Loucy (cell line): ENCODE data around the gene C4BPB.

Source experiments
- H2AFZ ChIP-seq: fragments of 200-600 bp; sonication (generic); 2 replicates; pipeline ENCODE4 v1.6.0; 2016; ENCODE audit warnings: antibody characterized with exemption, mild to moderate bottlenecking, low read length, moderate library complexity
- H3F3A ChIP-seq: fragments of 200-600 bp; 2 replicates; pipeline ENCODE4 v1.6.0; 2016; ENCODE audit warnings: antibody characterized with exemption, low read depth, mild to moderate bottlenecking
- H3K27me3 ChIP-seq: fragments of 200-600 bp; sonication (generic); 2 replicates; pipeline ENCODE4 v1.6.1; 2014; ENCODE audit warnings: low read length, mild to moderate bottlenecking; ENCODE audit not compliant: insufficient read depth, poor library complexity, severe bottlenecking
- H3K36me3 ChIP-seq: fragments of 200-600 bp; sonication (generic); 2 replicates; pipeline ENCODE4 v1.6.1; 2016; ENCODE audit warnings: low read length; ENCODE audit not compliant: insufficient read depth
- H3K4me1 ChIP-seq: fragments of 200-600 bp; sonication (generic); 2 replicates; pipeline ENCODE4 v1.5.1; 2014; ENCODE audit warnings: low read length, mild to moderate bottlenecking; ENCODE audit not compliant: insufficient read depth, poor library complexity, severe bottlenecking
- H3K4me2 ChIP-seq: fragments of 200-600 bp; sonication (generic); 2 replicates; pipeline ENCODE4 v1.6.0; 2014; ENCODE audit warnings: antibody characterized with exemption, low read length, low read depth, mild to moderate bottlenecking; ENCODE audit not compliant: poor library complexity, severe bottlenecking
- H3K4me3 ChIP-seq: fragments of 200-600 bp; sonication (generic); 2 replicates; pipeline ENCODE4 v1.5.1; 2014; ENCODE audit warnings: low read length, mild to moderate bottlenecking, mixed read lengths; ENCODE audit not compliant: poor library complexity, severe bottlenecking
- H3K79me2 ChIP-seq: fragments of 200-600 bp; sonication (generic); 2 replicates; pipeline ENCODE4 v1.6.1; 2014; ENCODE audit warnings: low read length; ENCODE audit not compliant: insufficient read depth
- H3K9ac ChIP-seq: fragments of 200-600 bp; sonication (generic); 2 replicates; pipeline ENCODE4 v1.6.0; 2014; ENCODE audit warnings: mild to moderate bottlenecking, low read depth, low read length, moderate library complexity; ENCODE audit not compliant: poor library complexity, severe bottlenecking
- H3K9me2 ChIP-seq: fragments of 200-600 bp; sonication (generic); replicated peaks from 2 replicates; pipeline ENCODE4 v1.6.1; 2016; ENCODE audit warnings: low read depth, low read length, mixed read lengths
- H3K9me3 ChIP-seq: fragments of 200-600 bp; sonication (generic); 2 replicates; pipeline ENCODE4 v1.6.1; 2014; ENCODE audit warnings: mild to moderate bottlenecking, antibody characterized with exemption, low read length, low read depth; ENCODE audit not compliant: insufficient read depth
- H4K20me1 ChIP-seq: fragments of 200-600 bp; sonication (generic); 2 replicates; pipeline ENCODE4 v1.6.0; 2014; ENCODE audit warnings: antibody characterized with exemption, low read length, mild to moderate bottlenecking; ENCODE audit not compliant: insufficient read depth, poor library complexity, severe bottlenecking
- EZH2phosphoT487 ChIP-seq: fragments of 200-600 bp; IDR thresholded peaks from 2 replicates; pipeline ENCODE4 v1.6.1; 2018; ENCODE audit warnings: antibody characterized with exemption, mild to moderate bottlenecking, moderate library complexity, borderline replicate concordance
- TF ChIP-seq, protein P1 (sequence below): fragments of 200-600 bp; sonication (generic); conservative IDR thresholded peaks from 2 replicates; pipeline ENCODE4 v1.5.1; 2014; ENCODE audit warnings: mild to moderate bottlenecking, antibody characterized with exemption, low read length

Gene C4BPB

GRCh38 chr1:207145401-207146058, 56.9 kb downstream of the C4BPB start:
- no peaks in the 10 kb centered on the region for H3K4me1 ChIP-seq
- no peaks in the 10 kb centered on the region for H3F3A ChIP-seq
- no peaks in the 10 kb centered on the region for H3K79me2 ChIP-seq
- H3K9ac ChIP-seq: no peak overlapping the region
- H3K9me2 ChIP-seq: no peaks in the 10 kb centered on the region
- H2AFZ ChIP-seq: no peak overlapping the region
- no peaks in the 10 kb centered on the region for H3K9me3 ChIP-seq
- H3K36me3 ChIP-seq: no peaks in the 10 kb centered on the region
- no peaks in the 10 kb centered on the region for H4K20me1 ChIP-seq
- no peak overlapping the region for H3K4me3 ChIP-seq
- no peaks in the 10 kb centered on the region for H3K27me3 ChIP-seq
- H3K4me2 ChIP-seq: no peak overlapping the region
- no peak for TF ChIP-seq EZH2phosphoT487
- TF ChIP-seq, protein P1, sequence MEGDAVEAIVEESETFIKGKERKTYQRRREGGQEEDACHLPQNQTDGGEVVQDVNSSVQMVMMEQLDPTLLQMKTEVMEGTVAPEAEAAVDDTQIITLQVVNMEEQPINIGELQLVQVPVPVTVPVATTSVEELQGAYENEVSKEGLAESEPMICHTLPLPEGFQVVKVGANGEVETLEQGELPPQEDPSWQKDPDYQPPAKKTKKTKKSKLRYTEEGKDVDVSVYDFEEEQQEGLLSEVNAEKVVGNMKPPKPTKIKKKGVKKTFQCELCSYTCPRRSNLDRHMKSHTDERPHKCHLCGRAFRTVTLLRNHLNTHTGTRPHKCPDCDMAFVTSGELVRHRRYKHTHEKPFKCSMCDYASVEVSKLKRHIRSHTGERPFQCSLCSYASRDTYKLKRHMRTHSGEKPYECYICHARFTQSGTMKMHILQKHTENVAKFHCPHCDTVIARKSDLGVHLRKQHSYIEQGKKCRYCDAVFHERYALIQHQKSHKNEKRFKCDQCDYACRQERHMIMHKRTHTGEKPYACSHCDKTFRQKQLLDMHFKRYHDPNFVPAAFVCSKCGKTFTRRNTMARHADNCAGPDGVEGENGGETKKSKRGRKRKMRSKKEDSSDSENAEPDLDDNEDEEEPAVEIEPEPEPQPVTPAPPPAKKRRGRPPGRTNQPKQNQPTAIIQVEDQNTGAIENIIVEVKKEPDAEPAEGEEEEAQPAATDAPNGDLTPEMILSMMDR: no peak
